GM13976 (cell line): ENCODE measurements around the gene RNF130.

Experiments
- DNase-seq: peaks from one replicate; pipeline ENCODE4 v3.0.0; 2012; ENCODE audit warnings: low spot score
- in situ Hi-C: fragments of 300-500 bp; cut with MboI; formaldehyde crosslinking; loops from one replicate; pipeline ENCODE4 v1.12.0; 2022; ENCODE audit warnings: low sequenced_read_pairs, mixed read lengths, inconsistent platforms; ENCODE audit not compliant: unreplicated experiment
- TF ChIP-seq, protein P1 (sequence below): IDR thresholded peaks from 2 replicates; pipeline ENCODE4 v1.5.1; 2012; ENCODE audit warnings: borderline replicate concordance, mild to moderate bottlenecking; ENCODE audit not compliant: insufficient read depth; ENCODE audit errors: extremely low read depth, missing control alignments, control extremely low read depth

RNF130 gene

DNA sequence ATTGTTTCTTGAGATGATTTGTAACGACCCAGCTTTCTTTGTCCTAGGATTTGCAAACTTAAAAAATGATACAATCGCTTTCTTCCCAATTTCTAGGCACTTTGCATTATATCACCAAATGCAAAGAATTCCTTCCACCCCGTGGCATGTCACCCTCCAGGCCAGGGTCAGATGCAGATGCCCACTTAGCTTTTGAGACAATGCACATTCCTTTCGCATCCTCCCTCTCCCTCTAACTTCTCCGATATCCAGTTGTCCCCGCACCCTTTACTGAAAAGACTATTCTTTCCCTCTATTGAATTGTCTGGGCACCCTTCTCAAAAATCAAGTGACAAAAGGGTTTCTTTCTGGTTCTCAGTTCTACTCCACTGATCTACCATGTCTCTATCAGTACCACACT, 17.3 kb downstream of the RNF130 start:
- TF ChIP-seq, protein P1, sequence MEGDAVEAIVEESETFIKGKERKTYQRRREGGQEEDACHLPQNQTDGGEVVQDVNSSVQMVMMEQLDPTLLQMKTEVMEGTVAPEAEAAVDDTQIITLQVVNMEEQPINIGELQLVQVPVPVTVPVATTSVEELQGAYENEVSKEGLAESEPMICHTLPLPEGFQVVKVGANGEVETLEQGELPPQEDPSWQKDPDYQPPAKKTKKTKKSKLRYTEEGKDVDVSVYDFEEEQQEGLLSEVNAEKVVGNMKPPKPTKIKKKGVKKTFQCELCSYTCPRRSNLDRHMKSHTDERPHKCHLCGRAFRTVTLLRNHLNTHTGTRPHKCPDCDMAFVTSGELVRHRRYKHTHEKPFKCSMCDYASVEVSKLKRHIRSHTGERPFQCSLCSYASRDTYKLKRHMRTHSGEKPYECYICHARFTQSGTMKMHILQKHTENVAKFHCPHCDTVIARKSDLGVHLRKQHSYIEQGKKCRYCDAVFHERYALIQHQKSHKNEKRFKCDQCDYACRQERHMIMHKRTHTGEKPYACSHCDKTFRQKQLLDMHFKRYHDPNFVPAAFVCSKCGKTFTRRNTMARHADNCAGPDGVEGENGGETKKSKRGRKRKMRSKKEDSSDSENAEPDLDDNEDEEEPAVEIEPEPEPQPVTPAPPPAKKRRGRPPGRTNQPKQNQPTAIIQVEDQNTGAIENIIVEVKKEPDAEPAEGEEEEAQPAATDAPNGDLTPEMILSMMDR: no peak

DNA sequence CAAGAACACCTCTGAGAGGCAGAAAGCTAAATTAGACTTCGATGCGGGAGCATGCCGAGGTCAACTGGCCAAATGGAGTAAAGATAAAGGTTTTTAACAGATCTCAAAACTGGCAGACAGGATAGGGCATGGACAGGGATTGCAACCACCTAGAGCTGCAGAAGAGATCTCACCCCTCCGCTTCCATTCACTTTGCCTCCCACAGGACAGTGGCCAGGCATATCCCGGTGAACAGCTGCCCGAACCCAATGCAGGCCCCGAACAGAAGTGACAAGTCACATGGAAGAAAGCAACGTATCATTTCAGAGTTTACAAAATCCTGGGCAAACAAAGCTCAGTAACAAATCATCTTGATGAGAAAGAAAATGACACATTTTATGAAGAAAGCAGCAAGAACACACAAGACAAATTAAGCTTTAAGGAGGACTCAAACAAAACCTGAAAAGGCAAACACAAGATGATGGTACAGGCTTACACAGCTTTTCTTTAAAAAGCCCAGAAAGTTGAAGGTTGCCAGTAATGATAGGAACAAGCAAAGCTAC, 18.4 kb downstream of the RNF130 start:
- DNase-seq: no peak
- in situ Hi-C loops: no loop called here
- TF ChIP-seq, protein P1: no peak

More for the DNA sequence above, 17.3 kb downstream of the RNF130 start:
- in situ Hi-C loops: no loop called here
- no peak for DNase-seq

DNA sequence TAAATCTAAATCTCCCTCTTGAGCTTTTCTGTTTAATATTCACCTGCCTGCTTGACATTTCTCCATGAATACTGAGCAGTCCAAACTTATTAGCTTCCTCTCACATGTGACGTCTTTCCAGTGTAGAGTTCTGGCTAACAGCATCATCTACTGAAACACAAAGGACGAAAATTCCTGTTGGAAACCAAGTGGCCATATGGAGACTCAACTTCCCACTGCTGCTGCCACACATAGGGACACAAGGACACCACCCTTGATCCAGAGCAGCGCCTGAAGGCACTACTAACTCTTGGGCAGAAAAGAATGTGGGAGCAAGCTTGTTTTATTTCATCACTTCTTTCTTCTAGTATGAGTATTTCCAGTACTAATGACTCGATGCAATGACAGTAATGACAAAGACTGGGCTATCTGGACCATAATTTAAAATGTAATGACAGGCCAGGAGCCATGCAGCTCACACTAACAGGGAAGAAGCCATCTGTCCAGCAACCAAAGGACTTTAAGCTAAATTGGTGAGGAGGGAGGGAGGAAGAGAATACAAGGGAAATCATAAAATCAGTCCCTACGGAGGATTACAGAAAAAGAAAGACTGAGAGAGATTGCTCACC, 19.2 kb downstream of the RNF130 start:
- TF ChIP-seq, protein P1: no peak
- DNase-seq: no peak
- in situ Hi-C loops: no loop called here

DNA sequence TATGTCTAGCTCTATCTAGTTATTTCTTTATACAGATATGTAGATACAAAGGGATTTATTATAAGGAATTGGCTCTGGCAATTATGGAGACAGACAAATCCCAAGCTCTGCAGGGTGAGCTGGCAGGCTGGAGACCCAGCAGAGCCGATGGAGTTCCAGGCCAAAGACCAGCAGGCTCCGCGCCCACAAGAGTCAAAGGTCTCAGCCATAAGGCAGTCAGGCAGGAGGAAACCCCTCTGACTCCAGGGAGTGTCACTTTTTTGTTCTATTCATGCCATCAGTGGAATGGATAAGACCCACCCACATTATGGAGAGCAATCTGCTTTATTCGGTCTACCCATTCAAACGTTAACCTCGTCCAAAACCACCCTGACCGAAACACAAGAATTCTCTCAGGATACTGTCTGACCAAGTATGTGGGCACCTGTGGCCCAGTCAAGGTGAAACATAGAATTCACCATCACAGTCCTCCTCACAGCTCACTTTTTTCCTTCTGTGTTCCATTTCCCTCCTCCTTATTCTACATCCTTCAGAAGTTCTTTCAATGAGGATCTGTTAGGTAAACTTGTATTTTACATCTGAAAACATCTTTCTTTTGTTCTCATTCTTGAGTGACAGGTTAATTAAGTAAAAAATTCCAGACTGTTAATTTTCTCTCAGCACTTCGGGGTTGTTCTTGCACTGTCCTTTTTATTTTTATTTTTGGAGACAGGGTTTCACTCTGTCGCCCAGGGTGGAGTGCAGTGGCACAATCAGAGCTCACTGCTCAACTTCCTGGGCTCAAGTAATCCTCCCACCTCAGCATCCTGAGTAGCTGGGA, 21.2 kb downstream of the RNF130 start:
- TF ChIP-seq, protein P1: no peak
- DNase-seq: no peak

DNA sequence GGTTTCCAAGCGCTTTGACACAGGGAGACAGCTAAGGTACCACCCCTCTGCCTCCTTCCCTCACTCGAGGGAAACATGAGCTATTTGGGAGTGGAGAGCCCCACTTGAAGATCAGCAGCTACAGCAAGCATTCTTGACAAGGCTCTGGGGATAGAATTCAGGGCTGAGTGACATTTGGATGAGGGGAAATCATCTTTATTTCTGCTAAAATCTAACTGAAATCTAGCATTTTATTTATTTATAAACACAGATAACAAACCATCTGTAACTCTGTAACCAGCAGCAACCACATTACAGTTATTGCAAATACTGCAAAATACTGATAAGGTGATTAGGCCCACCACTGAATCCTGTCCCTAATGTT, 22.4 kb downstream of the RNF130 start:
- TF ChIP-seq, protein P1: no peak
- DNase-seq: no peak

More for the DNA sequence above, 21.2 kb downstream of the RNF130 start:
- in situ Hi-C loops: no loop called here

DNA sequence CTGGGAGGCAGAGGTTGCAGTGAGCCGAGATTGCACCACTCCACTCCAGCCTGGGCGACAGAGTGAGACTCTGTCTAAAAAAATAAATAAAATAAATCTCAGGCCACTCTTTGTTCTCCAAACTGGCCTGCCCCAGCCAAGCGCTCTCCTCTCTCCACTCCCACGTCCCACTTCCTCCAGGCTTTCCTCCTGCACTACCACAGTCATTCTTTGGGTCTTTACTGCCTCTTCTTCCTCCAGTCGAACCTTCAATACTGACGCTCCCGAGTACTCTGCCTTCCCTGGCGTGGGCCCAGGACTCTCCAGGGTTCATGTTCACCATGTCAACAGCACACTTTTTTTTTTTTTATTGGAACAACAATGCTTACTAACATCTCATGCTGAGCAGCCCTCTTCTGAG, 23.9 kb downstream of the RNF130 start:
- in situ Hi-C loops: no loop called here
- no peak for DNase-seq

More for the DNA sequence above, 22.4 kb downstream of the RNF130 start:
- in situ Hi-C loops: no loop called here

More for the DNA sequence above, 23.9 kb downstream of the RNF130 start:
- TF ChIP-seq, protein P1: no peak
